ENCODE measurements around the gene LINGO3. TPM values are rescaled to one million over a fixed set of nuclear protein-coding genes. Genes with fewer than 3 reads are reported as not detected.

Gene LINGO3
- total RNA-seq, 1 experiment from 2014 or later: 1.3 TPM

DNA sequence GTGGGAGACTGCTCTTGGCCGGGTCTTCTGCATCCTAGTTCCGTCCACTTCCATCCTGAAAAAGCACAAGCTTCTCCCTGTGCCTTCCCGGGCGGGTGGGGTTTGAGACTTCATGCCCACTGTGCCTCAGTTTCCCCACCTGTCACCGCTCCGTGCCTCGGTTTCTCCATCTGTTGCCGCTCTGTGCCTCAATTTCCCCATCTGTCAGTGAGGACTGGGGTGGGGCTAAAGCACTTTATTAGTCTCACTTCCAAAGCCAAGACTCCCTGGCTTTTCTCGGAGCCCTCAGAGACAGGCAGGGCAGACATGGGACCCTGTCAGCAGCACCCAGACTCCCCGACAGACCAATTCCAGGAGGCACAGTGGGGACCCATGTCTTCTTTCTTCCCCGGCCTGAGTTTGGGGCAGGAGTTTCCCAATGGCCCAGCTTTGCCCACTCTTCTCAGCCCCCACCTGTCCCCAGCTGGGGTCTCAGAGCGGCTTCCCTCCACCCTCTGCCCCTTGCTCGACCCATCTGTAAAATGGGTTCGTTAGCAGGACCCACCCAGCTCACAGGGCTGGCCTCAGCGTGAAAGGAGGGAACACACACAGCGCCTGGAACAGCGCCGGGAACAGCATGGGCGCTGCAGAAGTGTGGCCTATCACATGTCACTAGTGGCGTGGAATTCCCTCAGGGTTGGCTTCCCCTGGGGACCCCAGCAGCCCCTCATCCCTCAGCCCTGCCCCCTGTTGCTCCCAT lies 21.4 kb downstream of the LINGO3 start:
- intact Hi-C loops (cut with micrococcal nuclease; ENCODE audit: unreplicated experiment): no loop called here
- peaks cover 2% of the 10 kb centered on the region for H3K27me3 ChIP-seq (replicated peaks; ENCODE audit: control insufficient read depth, insufficient read depth, low read length)
- H3K4me1 ChIP-seq: peaks cover 13% of the 10 kb centered on the region
- H3K36me3 Mint-ChIP-seq (ENCODE audit: insufficient read depth, unreplicated experiment): peaks cover 18% of the 10 kb centered on the region
- no peak overlapping the region for H3K27ac Mint-ChIP-seq (ENCODE audit: unreplicated experiment)
- H3K4me3 Mint-ChIP-seq (ENCODE audit: unreplicated experiment): no peak overlapping the region
- ChIA-PET CTCF (interaction anchor here (0.9 kb wide), 1 partner anchor 105 kb away, joined by 5 read pairs; no protein-coding TSS in a partner anchor), POLR2A (no interaction called here)
- no peaks in the 10 kb centered on the region for H3K4me1 Mint-ChIP-seq (ENCODE audit: low read depth, unreplicated experiment)
- TF ChIP-seq, protein P1, sequence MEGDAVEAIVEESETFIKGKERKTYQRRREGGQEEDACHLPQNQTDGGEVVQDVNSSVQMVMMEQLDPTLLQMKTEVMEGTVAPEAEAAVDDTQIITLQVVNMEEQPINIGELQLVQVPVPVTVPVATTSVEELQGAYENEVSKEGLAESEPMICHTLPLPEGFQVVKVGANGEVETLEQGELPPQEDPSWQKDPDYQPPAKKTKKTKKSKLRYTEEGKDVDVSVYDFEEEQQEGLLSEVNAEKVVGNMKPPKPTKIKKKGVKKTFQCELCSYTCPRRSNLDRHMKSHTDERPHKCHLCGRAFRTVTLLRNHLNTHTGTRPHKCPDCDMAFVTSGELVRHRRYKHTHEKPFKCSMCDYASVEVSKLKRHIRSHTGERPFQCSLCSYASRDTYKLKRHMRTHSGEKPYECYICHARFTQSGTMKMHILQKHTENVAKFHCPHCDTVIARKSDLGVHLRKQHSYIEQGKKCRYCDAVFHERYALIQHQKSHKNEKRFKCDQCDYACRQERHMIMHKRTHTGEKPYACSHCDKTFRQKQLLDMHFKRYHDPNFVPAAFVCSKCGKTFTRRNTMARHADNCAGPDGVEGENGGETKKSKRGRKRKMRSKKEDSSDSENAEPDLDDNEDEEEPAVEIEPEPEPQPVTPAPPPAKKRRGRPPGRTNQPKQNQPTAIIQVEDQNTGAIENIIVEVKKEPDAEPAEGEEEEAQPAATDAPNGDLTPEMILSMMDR (IDR thresholded peaks at IDR 0.05; ENCODE audit: insufficient read depth in 1 of 2, low read depth in 1 of 2, low read length in 1 of 2, severe bottlenecking in 1 of 2, unreplicated experiment in 1 of 2): no peak
- no peak overlapping the region for H3K4me3 ChIP-seq (ENCODE audit: low read depth, low read length)
- no peaks in the 10 kb centered on the region for H3K9me3 Mint-ChIP-seq (ENCODE audit: unreplicated experiment)
- H3K36me3 ChIP-seq (ENCODE audit: control insufficient read depth, insufficient read depth, low read length): no peaks in the 10 kb centered on the region
- peaks cover 10% of the 10 kb centered on the region for H3K27me3 Mint-ChIP-seq (ENCODE audit: insufficient read depth, unreplicated experiment)
- BruUV-seq (replicated peaks): no TSS peak
- no peak for DNase-seq
- no peaks in the 10 kb centered on the region for H3K9me3 ChIP-seq

DNA sequence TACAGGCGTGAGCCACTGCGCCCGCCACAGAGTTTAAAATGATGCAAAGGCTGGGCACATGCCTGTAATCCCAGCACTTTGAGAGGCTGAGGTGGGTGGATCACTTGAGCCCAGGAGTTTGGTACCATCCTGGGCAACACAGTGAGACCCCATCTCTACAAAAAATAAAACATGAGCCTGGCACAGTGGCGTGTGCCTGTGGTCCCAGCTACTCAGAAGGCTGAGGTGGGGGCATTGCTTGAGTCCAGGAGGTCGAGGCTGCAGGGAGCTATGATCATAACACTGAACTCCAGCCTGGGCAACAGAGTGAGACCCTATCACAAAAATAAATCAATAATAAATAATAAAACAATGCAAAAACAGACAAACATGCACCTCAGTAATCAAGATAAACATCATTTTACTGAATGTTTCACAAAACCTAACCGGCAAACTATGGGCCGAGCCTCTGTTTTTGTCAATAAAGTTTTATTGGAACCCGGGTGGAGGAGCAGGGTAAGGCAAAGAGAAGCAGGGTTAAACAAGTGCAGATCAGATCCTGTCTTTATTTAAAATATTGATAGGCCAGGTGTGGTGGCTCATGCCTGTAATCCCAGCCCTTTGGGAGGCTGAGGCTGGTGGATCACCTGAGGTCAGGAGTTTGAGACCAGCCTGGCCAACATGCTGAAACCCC lies 24.0 kb downstream of the LINGO3 start:
- intact Hi-C loops (cut with micrococcal nuclease; ENCODE audit: unreplicated experiment): no loop called here
- Mint-ChIP-seq H3K4me1 (ENCODE audit: low read depth, unreplicated experiment) (no peaks in the 10 kb centered on the region), H3K27me3 (ENCODE audit: insufficient read depth, unreplicated experiment) (peaks cover 4% of the 10 kb centered on the region), H3K9me3 (ENCODE audit: unreplicated experiment) (no peaks in the 10 kb centered on the region), H3K4me3 (ENCODE audit: unreplicated experiment) (no peak overlapping the region), H3K27ac (ENCODE audit: unreplicated experiment) (no peak overlapping the region), H3K36me3 (ENCODE audit: insufficient read depth, unreplicated experiment) (peaks cover 17% of the 10 kb centered on the region)
- no peak for DNase-seq
- no peaks in the 10 kb centered on the region for H3K9me3 ChIP-seq
- no peaks in the 10 kb centered on the region for H3K4me1 ChIP-seq
- H3K36me3 ChIP-seq (ENCODE audit: control insufficient read depth, insufficient read depth, low read length): no peaks in the 10 kb centered on the region
- H3K27me3 ChIP-seq (replicated peaks; ENCODE audit: control insufficient read depth, insufficient read depth, low read length): no peaks in the 10 kb centered on the region; the same call in 1 of the 2 replicates
- BruUV-seq (replicated peaks): no TSS peak
- POLR2A ChIA-PET: no interaction called here
- no peak overlapping the region for H3K4me3 ChIP-seq (ENCODE audit: low read depth, low read length)
- CTCF ChIA-PET: no interaction called here
- TF ChIP-seq, protein P1 (IDR thresholded peaks at IDR 0.05; ENCODE audit: insufficient read depth in 1 of 2, low read depth in 1 of 2, low read length in 1 of 2, severe bottlenecking in 1 of 2, unreplicated experiment in 1 of 2): no peak

DNA sequence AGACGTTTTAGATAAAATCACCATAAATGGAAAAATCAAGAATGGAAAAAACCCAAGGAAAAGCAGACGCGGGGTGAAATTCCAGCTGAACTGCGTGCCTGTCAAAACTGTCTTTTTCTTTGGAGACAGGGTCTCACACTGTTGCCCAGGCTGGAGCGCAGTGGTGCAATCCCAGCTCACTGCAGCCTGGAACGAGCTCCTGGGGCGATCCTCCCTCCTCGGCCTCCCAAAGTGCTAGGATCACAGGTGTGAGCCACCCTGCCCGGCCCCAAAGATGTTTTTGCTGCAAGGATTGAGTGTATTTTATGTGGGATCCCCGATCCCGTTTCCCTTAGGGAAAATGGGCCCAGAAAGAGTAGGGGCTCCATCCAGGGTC lies 25.1 kb downstream of the LINGO3 start:
- Mint-ChIP-seq H3K4me3 (ENCODE audit: unreplicated experiment) (no peak overlapping the region), H3K4me1 (ENCODE audit: low read depth, unreplicated experiment) (no peaks in the 10 kb centered on the region), H3K36me3 (ENCODE audit: insufficient read depth, unreplicated experiment) (peaks cover 24% of the 10 kb centered on the region), H3K27me3 (ENCODE audit: insufficient read depth, unreplicated experiment) (no peaks in the 10 kb centered on the region), H3K9me3 (ENCODE audit: unreplicated experiment) (no peaks in the 10 kb centered on the region), H3K27ac (ENCODE audit: unreplicated experiment) (no peak overlapping the region)
- TF ChIP-seq, protein P1 (IDR thresholded peaks at IDR 0.05; ENCODE audit: insufficient read depth in 1 of 2, low read depth in 1 of 2, low read length in 1 of 2, severe bottlenecking in 1 of 2, unreplicated experiment in 1 of 2): no peak
- CTCF ChIA-PET: no interaction called here
- BruUV-seq (replicated peaks): no TSS peak
- POLR2A ChIA-PET: no interaction called here
- H3K27me3 ChIP-seq (replicated peaks; ENCODE audit: control insufficient read depth, insufficient read depth, low read length): no peaks in the 10 kb centered on the region
- H3K9me3 ChIP-seq: no peaks in the 10 kb centered on the region
- H3K36me3 ChIP-seq (ENCODE audit: control insufficient read depth, insufficient read depth, low read length): no peaks in the 10 kb centered on the region
- peaks cover 7% of the 10 kb centered on the region; the same call in 1 of the 2 replicates for H3K4me1 ChIP-seq
- intact Hi-C loops (cut with micrococcal nuclease; ENCODE audit: unreplicated experiment): no loop called here
- no peak for DNase-seq
- H3K4me3 ChIP-seq (ENCODE audit: low read depth, low read length): no peak overlapping the region
